ENCODE measurements around the gene ENG.
"Not testable (repeated sequence)": the region's sequence is repeated elsewhere in the genome, so short reads cannot be mapped to it uniquely, and the experiment has no call there.

ENG gene

GRCh38 chr9:127788337-127789011 is 66.0 kb downstream of the ENG start:
- no peak for DNase-seq

DNA sequence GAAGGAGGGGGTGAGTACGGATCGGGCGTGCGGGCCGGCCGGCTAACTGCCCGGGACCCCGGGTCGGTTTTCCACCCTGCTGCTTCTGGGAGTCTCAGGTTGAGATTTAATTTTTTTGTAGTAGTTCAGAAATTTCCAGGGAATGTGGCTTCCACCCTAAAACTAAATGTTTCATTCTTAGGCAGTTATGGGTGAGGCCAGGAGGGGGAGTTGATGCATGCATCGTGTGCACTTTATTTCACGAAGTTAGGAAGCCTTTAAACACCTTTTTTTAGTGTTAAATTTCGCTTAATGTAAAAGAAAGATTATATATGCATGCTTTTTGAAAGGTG is 67.7 kb downstream of the ENG start:
- DNase-seq, result no peak

DNA sequence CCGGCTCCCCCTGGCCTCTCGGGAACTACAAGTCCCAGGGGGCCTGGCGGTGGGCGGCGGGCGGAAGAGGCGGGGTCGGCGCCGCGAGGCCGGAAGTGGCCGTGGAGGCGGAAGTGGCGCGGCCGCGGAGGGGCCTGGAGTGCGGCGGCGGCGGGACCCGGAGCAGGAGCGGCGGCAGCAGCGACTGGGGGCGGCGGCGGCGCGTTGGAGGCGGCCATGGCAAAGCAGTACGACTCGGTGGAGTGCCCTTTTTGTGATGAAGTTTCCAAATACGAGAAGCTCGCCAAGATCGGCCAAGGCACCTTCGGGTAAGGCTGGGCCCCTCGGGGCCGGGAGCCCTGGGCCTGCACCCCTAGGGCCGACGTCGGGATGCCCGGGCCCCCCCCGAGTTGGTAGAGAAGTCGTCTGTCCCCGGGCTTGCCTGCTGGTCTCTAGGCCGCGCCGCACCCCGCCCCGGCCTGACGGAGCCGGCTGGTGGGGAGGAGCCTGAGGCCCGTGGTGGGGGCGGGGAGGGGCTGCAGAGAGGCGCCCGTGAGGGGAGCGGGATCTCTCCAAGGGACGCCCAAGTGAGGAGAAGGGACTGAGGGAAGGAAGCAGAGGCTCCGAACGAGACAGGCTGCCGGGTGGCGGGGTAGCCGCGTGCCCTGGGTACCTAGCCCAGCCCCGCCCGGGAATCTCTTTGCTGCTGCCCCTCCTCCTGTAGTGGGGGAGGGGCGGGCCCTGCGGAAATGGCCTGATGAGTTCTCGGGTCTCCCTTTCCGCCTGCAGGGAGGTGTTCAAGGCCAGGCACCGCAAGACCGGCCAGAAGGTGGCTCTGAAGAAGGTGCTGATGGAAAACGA is 68.3 kb downstream of the ENG start, which contains the start of gene CDK9:
TSS of gene CDK9 (plus strand) at position 102 of the 840 bp plus-strand sequence. CDS start at position 217, 115 bp downstream.
- peak; percentile 90 for DNase-seq

- DNase-seq, result peak; percentile 87
Observed at GRCh38 chr9:127785023-127785932, 69.2 kb downstream of the ENG start.

DNA sequence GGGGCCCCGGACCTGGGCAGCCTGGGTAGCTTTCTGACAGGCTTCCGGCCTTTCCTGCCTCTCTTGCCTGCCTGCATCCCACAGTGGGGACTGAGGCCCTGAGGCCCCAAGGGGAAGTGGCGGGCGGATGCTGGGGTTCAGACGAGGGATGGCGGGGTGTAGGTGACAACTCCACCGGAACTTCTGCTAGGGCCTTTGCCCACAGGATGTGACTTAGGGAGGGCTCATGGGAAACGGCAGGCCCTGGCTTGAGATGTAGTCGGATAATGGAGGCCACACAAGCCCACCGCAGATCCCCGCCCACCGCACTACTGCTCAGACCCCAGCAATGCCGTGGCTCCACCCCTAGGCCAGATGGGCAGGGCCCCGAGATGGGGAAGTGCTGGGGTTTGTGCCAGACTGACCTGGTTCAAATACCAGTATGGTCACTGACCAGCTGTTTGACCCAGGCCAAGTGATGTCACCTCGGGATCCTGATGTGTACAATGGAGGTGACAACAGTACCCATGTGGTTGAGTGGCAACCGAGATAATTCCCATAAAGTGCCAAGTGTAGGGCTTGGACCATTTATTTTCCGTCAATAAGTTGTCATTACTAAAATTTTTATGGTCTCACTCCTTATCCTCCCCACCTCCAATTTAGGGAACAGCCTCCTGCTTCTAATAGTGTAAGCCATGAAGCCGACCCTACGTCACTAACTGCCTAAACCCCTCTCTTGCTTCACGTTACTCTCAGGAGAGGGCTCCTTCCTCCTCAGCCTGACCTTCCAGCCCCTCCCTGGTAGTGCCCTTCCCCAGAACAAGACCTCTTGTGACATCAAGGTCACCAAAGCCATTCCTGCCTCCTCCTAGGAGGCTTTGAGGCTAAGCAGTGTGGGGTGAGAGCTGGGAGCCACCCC is 71.1 kb downstream of the ENG start:
- no peak for DNase-seq

DNA sequence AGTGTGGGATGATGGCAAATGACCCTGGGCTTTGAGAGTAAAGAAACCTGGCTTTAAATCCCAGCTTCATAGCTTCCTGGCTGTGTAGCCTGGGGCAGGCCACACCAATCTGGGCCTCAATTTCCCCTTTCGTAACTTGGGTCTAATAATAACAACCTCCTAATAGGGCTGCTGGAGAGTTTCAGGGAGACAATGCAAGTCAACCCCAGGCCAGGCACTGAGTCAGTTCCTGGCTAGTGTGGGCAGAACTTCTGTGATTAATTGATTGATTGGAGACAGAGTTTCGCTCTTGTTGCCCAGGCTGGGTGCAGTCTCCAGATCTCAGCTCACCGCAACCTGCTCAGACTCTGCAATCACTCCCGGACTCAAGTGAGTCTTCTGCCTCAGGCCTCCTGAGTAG is 72.7 kb downstream of the ENG start:
- no peak for DNase-seq

DNA sequence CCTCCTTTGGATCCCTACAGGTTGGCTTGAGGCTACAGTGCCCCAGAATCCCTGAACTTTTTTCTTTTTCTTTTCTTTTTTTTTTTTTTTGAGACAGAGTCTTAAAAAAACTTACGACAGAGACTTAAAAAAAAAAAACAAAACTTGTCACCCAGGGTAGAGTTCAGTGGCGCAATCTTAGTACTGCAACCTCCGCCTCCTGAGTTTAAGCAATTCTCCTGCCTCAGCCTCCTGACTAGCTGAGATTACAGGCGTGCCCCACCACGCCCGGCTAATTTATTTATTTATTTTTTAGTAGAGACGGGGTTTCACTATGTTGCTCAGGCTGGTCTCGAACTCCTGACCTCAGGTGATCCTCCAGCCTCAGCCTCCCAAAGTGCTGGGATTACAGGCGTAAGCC is 73.5 kb downstream of the ENG start:
- DNase-seq, result not testable (repeated sequence)

GRCh38 chr9:127780126-127780885 is 74.2 kb downstream of the ENG start:
- no peak for DNase-seq

DNA sequence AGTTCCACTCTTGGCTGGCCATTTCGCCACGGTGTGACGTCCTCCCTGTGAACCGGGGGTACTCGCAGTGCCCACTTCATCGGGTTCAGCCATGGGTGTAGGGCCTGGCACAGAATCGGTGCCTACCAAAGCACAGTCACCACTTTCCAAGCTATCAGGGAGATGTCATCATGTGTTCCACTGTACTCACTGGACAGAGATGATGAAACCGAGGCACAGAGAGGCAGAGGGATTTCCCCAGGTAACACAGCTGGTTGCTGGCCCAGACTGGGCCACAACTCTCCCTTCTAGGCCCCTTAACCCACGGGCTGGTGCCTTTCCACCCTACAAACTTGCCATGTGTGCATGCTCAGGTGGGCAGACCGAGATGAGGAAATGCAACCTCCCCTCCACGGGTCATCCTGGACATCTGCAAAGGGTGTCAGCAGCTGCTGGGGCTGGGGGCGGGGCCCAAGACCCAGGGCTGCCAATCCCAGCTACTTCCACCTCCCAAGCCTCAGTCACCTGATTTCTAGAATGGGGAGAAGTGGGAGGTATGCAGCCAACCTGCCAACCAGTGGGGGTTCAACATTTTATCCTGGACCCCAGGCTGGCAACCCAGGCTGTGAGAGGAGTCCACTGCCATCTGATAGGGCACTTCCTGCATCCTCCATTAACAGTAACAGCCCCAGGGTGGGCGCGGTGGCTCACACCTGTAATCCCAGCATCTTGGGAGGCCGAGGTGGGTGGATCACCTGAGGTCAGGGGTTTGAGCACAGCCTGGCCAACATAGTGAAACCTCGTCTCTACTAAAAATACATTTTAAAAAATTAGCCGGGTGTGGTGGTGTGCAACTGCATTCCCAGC is 75.1 kb downstream of the ENG start:
- DNase-seq, result no peak

DNA sequence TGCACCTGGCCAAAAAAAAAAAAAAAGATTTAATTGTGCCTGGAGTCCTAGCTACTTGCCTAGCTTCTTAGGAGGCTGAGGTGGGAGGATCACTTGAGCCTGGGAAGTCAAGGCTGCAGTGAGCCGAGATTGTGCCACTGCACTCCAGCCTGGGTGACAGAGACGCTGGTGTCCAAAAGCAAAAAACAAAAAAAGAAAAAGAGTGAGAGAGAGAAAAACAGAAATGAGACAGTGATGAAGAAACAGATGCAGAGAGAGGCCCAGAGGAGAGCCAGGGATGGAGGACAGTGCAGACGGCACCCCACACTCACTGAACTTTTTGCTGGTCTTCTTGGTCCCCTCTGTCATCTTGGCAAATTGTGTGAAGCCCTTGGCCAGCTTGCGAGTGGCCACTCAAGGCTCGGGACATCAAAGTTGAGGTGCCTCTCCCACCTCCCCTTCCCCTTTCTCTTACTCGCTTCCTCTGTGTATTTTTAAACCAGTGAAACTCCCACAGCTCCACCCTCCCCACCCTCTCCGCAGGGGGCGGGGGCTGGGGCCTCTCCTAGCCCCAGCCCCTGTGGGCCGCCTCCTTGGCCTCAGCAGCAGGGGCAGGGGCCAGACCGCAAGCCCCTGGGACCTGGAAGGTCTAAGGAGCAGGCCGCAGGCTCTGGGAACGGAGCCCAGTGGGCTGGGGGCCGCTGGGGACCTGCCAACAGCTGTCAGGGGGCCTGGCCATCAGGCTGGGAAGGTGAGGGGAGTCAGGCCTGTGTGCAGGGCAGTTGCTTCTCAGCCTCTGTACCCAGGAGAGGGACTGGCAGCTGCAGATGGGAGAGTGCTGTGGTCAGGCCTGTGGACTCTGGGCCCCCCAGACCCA is 76.0 kb downstream of the ENG start, which contains the start of gene SH2D3C:
TSS of gene SH2D3C (minus strand) at position 387 of the 856 bp plus-strand sequence. CDS start at position 348, 39 bp downstream.
- no peak for DNase-seq

DNA sequence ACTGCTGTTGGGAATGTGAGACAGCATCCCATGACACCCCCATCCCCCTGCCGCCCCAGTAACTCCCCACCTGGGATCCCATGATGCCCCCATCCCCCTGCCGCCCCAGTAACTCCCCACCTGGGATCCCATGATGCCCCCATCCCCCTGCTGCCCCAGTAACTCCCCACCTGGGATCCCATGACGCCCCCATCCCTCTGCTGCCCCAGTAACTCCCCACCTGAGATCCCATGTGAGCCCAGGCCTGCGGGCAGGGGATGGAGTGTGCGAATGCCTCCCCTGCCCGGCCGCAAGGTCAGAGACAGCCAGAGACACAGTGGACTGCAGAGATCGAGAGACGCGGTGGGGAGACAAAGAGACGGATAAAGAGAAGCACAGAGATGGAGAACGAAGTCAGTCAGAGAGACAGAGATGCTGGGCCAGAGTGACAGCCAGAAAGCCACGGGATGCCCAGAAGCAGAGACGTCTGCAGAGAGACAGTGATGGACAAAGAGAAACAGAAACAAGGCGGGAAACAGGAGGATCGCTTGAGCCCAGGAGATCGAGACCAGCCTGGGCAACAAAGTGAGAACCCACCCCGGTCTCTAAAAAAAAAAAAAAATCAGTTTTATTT is 77.0 kb downstream of the ENG start:
- DNase-seq, result no peak

GRCh38 chr9:127776924-127777289 is 77.6 kb downstream of the ENG start:
- no peak for DNase-seq

DNA sequence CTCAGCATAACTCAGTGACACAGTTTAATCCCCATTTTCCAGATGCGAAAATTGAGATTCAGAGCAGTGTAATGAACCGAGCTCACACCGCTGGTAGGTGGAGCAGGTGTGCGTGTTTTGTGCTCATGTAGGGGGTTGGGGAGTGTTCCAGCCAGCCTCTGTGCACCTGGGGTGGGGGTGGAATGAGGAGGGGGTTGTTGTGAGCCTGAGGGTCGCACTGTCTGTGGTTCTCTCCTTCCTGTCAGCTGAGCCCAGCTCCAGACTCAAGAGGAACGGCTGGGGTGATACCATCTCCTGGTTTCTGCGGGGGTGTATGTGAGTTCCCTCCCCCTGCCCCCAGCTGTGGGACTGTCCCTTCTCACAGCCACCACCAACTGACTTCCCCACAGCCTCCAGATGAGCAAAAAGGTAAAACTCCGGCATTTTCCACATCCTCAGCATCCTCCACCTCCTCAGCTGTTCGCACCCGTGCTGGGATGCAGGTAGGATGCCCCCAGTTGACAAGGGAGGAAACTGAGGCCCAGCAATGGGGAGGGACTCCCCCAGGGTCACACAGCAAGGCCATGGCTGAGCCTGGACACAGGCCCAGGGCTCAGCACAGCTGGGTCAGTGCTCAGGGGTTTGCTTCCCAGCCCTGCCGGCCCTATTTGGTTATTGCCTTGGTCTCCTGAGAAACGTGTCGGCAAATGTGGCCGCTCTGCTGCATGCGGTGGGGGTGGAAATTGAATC is 78.1 kb downstream of the ENG start:
- peak; percentile 16 for DNase-seq

- no peak for DNase-seq
Observed at GRCh38 chr9:127773981-127774380, 80.5 kb downstream of the ENG start.

GRCh38 chr9:127773272-127773671 is 81.2 kb downstream of the ENG start:
- no peak for DNase-seq

- no peak for DNase-seq
Observed at GRCh38 chr9:127772603-127773002, 81.9 kb downstream of the ENG start.

GRCh38 chr9:127771570-127772189 is 82.8 kb downstream of the ENG start:
- no peak for DNase-seq
